Eye (tissue), 1 donor: ENCODE data around the gene WDR47.
"Not testable (repeated sequence)": the region's sequence is repeated elsewhere in the genome, so short reads cannot be mapped to it uniquely, and the experiment has no call there.

ENCODE experiments used
- DNase-seq: peaks from one replicate; pipeline ENCODE4 v3.0.0-alpha.2; 2015

Gene WDR47

DNA sequence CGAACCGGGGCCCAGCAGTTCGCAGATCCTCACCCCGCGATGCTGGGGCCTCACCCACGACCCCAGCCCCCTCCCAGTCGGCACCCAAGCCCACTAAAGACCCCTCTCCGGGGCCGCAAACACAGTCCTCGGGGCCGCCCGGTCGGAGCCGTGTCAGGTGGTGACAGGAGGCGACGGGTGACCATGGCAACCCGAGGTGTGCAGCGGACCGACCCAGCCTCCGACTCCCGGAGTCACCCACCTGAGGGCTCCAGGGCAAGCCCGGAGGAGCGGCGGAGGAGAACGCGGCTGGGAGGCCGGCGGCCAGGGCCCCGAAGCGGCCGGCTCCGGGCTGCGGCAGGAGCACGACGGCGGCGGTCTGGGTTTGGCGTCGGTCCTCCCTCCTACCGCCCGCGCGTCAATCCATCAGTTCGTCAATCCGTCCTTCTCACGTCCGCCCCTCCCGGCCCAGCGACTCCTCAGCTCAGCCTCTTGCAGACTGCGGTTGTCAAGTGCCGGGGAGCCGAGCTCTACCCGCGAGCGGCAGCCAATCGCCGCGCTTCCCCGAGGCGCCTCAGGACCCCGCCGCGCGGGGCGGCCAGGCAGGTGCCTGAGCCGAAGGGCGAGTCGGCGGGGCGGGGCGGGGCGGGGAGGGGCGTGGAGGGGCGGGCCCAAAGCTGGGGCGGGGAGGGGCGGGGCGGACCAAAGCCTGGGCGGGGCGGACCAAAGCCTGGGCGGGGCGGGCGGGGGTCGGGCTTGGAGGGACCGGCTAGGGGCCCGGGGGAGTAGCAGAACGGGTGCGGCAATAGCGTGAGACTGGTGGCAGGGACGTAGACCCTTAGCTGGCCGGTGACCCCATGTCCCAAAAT is at the start of gene WDR47:
Gene WDR47, minus strand, starts transcription at position 482 of the 848 bp plus-strand sequence. CDS start 18,590 bp downstream, outside the sequence.
- DNase-seq = peak; percentile 97

DNA sequence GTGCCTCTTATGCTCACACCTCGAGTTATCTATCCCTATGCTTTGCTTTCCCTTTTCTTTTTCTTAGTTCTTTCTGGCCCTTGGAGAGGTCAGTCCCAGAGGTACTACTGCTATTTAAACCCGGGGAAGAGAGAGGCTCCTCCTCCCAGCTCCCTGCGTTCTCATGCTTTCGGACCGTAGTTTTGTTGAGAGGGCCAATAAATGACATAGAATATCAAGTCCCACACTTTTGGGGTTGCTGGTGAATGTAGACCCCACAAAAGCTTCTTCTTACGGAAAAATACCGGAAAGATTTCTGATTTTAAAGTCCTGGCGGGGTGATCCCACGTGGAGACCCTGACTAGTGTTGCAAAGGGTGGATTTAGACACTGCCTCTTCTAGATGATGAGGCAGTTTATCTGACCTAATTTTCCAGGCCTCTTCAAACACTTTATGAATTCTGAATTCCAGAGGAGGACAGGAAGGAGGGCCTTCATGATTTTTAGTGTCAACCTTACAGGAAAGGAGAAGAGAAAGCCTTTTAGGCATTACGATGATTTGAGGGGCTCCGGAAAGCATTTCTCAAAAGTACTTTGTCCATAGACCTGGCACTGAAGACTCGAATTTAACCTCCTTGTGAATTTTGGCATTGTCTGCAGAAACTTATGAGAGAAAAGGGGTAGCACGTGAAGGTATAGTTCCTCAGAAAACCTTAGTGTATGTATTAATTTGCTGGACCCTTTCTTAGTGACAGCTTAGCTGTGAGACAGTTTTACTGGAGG is 49.4 kb upstream of the WDR47 start:
- peak; percentile 46 for DNase-seq

DNA sequence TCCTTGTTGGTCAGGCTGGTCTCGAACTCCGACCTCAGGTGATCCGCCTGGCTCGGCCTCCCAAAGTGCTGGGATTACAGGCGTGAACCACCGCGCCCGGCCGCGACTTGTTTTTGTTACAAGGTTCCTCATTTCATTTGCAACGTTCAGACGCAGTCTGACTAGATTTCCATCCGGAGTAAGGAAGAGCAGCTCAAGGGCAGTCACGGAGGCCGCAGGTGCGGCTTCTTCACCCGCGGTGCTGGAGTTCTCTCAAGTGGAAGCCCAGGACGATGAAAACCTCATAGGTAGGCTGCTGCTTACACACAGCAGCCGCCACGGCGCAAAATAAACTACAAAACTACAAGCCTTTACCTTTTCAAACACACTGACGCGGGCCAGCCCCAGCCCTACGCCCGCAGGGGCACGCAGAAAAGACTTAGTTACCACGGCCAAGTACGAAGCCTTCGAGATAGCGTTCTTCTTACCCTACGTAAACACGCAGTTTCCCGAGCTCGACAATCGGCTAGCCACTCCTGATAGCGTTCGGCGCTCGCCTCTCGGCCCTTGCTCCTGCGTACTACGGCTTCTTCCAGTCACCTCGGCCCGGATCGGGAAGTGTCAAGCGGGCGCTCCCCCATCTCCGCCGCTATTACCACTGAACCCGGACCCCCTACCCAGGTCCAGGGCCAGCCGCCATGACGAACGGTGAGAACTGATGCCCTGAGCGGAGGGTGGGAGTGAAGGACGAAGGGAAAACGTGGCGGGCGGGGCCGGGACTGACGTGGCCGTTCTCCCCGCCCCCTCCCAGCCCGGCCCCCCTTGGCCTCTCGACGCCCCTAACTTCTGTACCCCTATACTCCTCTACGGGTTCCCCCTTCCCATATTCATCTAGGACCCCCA is 48.5 kb upstream of the WDR47 start, which contains the start of gene TMEM167B:
Gene TMEM167B, plus strand, starts transcription at position 569 of the 882 bp plus-strand sequence. Its CDS starts 109 bp downstream, at position 678.
- DNase-seq = peak; percentile 97

DNA sequence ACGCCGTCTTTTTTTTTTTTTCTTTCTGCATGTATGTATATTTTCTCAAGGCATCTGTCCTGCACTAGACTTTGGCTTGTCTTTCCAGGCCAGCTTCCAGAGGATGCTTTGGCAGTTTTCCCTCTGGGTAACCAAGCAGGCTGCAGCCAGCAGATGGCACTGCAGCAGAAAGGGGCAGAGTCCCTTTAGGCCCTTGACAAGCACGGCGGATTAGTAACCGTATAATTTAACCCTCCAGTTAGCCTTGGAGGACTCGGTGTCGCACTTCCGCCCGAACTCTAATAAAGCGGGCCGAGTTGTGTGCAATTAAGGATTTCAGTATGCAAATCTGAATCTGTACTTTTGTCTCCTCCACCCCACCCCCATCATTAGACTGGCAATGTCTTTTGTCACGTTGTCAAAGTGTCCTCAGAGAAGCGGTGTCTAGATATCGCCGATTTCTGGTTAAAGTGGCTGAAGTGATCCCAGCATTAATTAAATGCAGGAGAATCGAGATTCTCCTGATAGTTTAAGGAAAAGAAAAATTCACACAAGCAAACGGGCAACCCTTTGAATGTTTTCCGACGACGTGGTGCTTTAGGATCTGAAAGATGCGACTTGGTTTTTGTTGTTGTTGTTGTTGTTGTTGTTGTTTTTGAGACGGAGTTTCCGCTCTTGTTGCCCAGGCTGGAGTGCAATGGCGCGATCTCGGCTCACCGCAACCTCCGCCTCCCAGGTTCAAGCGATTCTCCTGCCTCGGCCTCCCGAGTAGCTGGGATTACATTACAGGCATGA is 47.5 kb upstream of the WDR47 start:
- DNase-seq = peak; percentile 79

DNA sequence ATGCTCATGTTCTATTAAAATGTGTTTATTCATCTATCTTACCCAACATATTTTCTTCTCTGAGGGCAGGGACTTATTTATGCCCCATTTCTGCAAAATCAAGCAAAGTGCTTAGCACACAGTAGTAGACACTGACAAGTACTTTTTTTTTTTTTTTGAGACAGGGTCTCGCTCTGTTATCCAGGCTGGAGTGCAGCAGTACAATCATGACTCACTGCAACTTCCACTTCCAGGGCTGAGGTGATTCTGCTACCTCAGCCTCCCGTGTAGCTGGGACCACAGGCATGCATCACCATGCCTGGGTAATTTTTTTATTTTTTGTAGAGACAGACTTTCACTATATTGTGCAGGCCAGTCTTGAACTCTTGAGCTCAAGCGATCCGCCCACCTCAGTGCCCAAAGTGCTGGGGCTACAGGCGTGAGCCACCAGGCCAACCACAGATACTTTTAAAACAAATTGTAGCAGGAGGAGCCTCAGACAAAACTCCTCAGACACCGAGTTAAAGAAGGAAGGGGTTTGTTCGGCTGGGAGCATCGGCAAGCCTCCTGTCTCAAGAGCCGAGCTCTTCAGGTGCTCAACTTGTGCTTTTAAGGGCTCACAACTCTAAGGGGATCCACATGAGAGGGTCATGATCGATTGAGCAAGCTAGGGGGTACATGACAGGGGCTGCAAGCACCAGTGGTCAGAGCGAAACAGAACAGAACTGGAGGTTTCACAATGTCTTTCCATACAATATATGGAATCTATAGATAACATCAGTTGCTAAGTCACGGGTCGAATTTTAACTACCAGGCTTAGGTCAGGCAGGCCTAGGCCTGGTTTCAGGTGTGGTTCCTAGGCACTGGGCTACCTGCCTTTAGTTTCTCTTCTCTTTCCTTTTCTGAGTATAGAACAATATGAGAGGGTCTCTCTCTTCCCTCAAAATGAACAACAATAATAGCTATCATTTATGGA is 42.9 kb upstream of the WDR47 start:
- no peak for DNase-seq

- no peak for DNase-seq
Measured at GRCh38 chr1:109083923-109084322, 42.0 kb upstream of the WDR47 start.

- no peak for DNase-seq
Measured at GRCh38 chr1:109083501-109083900, 41.6 kb upstream of the WDR47 start.

DNA sequence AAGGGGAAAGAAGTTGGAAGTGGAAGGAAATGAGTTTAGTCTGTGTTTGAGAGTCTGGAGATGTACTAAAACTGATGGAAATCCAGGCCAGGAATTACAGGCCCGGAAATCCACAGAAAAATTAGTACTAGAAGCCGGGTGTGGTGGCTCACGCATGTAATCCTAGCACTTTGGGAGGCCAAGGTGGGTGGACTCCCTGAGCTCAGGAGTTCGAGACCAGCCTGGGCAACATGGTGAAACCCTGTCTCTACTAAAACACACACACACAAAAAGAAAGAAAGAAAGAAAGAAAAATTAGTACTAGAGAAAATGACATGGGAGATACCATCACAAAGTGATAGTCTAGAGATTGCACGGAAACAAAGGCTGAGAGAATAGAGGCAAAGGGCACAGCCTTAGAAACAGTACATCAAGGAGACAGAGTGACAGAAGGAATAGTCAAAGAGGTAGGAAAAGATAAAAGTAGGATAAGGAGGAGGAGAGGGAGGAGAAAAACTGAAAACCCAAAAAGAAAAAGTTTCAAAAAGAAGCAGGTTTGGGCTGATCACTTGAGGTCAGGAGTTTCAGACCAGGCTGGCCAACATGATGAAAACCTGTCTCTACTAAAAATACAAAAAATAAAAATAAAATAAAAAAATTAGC is 38.7 kb upstream of the WDR47 start:
- DNase-seq = no peak

DNA sequence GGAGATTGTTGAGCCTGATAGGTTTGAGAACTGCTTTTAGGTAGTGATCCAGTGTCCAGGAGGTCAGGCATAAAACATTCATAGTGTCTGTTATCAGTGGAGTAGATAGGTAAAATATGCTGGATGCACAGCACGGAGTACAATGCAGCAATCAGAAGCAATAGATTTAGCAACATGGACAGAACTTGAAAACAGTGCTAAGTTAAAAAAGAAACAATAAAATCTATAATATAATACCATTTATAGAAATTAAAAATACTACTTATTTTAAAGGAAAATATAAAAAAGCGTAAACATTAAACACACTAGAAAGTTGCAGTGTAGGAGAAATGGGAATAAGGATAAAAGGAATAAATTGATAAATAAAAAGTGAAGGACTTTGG is 37.3 kb upstream of the WDR47 start:
- DNase-seq = no peak

- DNase-seq = no peak
Measured at GRCh38 chr1:109078317-109078716, 36.4 kb upstream of the WDR47 start.

GRCh38 chr1:109075531-109076490 is 33.9 kb upstream of the WDR47 start, which contains the start of gene TAF13:
Gene TAF13 (minus strand): TSS chr1:109076003. CDS start chr1:109075947, 56 bp downstream.
- DNase-seq = peak; percentile 97

DNA sequence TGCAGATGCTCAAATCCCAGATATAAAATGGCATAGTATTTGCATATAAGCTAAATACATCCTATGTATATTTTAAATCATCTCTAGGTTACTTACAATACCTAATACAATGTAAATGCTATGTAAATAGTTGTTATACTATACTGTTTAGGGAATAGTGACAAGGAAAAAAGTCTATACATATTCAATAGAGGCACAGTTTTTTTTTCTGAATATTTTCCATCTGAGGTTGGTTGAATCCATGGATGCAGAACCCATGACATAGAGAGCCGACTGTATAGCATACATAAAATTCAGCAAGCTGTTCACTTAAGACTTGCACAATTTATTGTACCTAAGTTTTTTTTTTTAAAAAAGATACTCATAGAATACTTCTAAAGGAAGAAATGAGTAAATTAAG is 27.4 kb upstream of the WDR47 start:
- no peak for DNase-seq

DNA sequence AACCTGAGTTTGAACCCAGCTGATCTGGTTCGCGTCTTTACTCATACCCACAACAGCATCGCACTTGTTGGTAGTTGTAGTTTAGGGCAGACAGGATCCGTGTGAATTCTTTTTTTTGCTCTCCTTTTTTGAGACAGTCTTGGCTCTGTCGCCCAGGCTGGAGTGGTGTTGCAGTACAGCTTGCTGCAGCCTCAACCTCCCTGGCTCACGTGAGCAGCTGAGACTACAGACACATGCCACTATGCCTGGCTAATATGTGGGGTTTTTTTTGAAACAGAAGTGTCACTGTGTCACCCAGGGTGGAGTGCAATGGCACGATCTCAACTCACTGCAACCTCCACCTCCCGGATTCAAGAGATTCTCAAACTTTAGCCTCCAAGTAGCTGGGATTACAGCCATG is 26.0 kb upstream of the WDR47 start:
- DNase-seq = no peak

DNA sequence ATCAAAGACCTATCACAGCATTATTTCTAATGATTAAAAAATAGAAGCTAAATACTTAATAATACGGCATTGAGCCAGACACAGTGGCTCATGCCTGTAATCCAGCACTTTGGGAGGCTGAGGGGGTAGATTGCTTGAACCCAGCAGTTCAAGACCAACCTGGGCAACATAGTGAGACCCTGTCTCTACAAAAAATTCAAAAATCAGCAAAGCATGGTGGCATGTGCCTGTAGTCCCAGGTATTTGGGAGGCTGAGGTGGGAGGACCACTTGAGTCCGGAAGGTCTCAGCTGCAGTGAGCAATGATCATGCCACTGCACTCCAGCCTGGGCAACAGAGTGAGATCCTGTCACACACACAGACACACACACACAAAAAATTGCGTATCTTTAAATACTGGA is 23.2 kb upstream of the WDR47 start:
- no peak for DNase-seq

DNA sequence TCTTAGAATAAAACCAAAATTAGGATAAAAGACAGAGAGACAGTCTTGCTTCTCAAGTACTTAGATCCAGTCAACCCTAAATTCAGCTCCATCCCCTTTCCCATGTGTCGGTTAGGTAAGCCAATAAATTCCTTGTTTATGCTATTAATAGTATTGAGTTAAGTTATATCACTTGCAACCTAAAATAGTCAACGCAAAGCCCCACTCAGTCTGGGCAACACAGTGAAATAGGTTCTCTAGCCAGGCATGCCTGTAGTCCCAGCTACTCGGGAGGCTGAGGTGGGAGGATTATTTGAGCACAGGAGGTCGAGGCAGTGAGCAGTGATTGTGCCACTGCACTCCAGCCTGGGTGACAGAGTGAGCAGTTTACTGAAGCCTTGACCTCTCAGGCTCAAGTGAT is 19.3 kb upstream of the WDR47 start:
- no peak for DNase-seq

GRCh38 chr1:109060707-109061106 is 18.8 kb upstream of the WDR47 start:
- no peak for DNase-seq

- no peak for DNase-seq
Measured at GRCh38 chr1:109059026-109059425, 17.1 kb upstream of the WDR47 start.

- DNase-seq = no peak
Measured at GRCh38 chr1:109056064-109056463, 14.2 kb upstream of the WDR47 start.

GRCh38 chr1:109052145-109052544 is 10.2 kb upstream of the WDR47 start:
- not testable (repeated sequence) for DNase-seq
